ENCODE data around the gene OR10A3. TPM values are rescaled to one million over a fixed set of nuclear protein-coding genes. Genes with fewer than 3 reads are reported as not detected.

The OR10A3 gene
- total RNA-seq, 1 donor from 2014 or later: not detected

DNA sequence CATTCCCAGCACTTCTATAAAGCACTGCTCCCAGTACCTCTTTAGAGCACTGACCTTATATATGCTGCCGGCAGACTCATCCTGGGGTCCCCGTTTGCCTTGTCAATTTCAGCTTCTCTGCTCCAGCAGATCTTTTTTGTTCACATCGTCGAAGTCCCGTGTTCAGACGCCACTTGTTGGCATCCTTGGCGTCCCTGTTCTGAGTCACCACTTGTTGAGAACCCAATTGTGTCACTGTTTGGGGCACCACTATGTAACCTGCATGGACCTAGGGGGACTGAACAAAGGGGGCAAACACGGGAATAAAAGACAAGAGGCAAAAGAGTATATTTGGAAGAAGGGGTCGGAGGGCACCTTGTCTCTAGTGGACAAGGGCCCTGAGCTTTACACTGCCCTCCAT is 36.0 kb downstream of the OR10A3 start:
- ATAC-seq: peak; percentile 55
- peak overlapping the region; percentile 52 for H3K27ac ChIP-seq
- TF ChIP-seq, protein P1, sequence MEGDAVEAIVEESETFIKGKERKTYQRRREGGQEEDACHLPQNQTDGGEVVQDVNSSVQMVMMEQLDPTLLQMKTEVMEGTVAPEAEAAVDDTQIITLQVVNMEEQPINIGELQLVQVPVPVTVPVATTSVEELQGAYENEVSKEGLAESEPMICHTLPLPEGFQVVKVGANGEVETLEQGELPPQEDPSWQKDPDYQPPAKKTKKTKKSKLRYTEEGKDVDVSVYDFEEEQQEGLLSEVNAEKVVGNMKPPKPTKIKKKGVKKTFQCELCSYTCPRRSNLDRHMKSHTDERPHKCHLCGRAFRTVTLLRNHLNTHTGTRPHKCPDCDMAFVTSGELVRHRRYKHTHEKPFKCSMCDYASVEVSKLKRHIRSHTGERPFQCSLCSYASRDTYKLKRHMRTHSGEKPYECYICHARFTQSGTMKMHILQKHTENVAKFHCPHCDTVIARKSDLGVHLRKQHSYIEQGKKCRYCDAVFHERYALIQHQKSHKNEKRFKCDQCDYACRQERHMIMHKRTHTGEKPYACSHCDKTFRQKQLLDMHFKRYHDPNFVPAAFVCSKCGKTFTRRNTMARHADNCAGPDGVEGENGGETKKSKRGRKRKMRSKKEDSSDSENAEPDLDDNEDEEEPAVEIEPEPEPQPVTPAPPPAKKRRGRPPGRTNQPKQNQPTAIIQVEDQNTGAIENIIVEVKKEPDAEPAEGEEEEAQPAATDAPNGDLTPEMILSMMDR (IDR thresholded peaks at IDR 0.05): no peak
- H3K36me3 ChIP-seq: no peaks in the 10 kb centered on the region
- H3K27me3 ChIP-seq: no peaks in the 10 kb centered on the region
- intact Hi-C loops (cut with DNase I): no loop called here
- H3K9me3 ChIP-seq: no peaks in the 10 kb centered on the region
- DNase-seq: no peak
- no peaks in the 10 kb centered on the region for H3K4me1 ChIP-seq
- H3K4me3 ChIP-seq: peak overlapping the region; percentile 22

DNA sequence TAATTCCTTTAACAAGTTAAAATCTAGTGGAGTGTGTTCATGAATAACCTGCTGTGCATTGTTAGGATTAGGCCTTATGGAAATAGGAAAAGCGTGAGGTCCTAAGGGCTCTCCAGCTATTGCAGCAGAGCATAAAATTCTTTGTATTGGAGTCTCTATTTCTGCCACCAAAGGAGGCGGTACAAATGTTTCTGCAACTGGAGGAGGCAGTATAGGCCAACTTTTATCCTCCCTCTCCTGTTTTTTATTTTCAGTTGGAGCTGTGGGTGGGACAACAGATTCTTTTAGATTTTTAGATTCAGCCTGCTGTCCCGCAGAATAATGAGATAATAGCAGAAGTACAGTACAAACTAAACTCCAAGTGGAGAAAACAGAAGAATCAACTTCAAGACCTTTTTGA is 36.6 kb downstream of the OR10A3 start:
- H3K9me3 ChIP-seq: no peaks in the 10 kb centered on the region
- H3K27ac ChIP-seq: peak overlapping the region; percentile 52
- no peaks in the 10 kb centered on the region for H3K36me3 ChIP-seq
- TF ChIP-seq, protein P1 (IDR thresholded peaks at IDR 0.05): peak; percentile 29
- H3K27me3 ChIP-seq: no peaks in the 10 kb centered on the region
- ATAC-seq (peak; percentile 21), DNase-seq (no peak)
- intact Hi-C loops (cut with DNase I): no loop called here
- peak overlapping the region; percentile 22 for H3K4me3 ChIP-seq
- no peaks in the 10 kb centered on the region for H3K4me1 ChIP-seq

DNA sequence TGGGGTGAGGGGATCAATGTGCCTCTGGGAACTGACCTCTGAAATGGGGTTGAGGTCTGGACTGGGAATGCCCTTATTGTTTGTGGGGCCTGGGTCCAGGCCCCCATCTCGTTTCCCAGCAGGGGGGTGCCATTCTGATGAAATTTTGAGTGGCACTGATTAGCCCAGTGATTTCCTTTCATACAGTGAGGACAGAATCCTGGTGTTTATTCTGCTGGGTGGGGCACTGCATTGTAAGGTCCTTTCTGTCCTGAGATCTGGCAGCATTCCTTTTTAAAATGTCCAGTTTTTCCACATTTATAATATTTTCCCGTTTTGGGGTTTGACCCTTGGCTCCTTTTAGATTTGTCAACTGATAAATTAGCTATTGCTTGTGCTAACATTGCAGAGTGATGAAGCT is 37.6 kb downstream of the OR10A3 start:
- no peak for ATAC-seq
- DNase-seq: no peak
- Histone ChIP-seq H3K36me3 (no peaks in the 10 kb centered on the region), H3K27ac (no peak overlapping the region), H3K4me3 (peak overlapping the region; percentile 13), H3K27me3 (no peaks in the 10 kb centered on the region), H3K9me3 (no peaks in the 10 kb centered on the region), H3K4me1 (no peaks in the 10 kb centered on the region)
- intact Hi-C loops (cut with DNase I): no loop called here
- TF ChIP-seq, protein P1 (IDR thresholded peaks at IDR 0.05): no peak

DNA sequence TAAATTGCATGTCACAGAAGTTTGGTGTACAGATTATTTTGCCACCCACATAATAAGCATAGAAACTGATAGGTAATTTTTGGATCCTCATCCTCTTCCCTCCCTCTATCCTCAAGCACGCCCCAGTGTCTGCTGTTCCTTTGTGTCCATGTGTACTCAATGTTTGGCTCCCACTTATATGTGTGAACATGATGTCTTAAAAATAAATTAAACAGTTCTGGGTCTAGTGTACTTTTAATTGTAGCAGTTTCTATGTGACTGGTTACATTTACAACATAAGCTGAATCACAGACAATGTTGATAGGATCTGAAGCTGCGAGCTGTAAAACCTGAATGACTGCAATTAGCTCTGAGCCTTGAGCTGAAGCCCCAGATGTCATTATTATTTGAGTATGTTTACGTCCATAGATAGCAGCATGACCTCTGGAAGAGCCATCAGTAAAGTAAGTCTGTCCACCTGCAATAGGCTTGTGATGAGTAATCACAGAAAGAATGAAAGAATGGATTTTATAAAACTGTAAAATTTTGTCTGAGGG is 40.1 kb downstream of the OR10A3 start:
- Histone ChIP-seq H3K27me3 (no peaks in the 10 kb centered on the region), H3K9me3 (no peaks in the 10 kb centered on the region), H3K4me1 (no peaks in the 10 kb centered on the region), H3K4me3 (no peak overlapping the region), H3K36me3 (no peaks in the 10 kb centered on the region), H3K27ac (no peak overlapping the region)
- TF ChIP-seq, protein P1 (IDR thresholded peaks at IDR 0.05): no peak
- DNase-seq (no peak), ATAC-seq (no peak)
- intact Hi-C loops (cut with DNase I): no loop called here

DNA sequence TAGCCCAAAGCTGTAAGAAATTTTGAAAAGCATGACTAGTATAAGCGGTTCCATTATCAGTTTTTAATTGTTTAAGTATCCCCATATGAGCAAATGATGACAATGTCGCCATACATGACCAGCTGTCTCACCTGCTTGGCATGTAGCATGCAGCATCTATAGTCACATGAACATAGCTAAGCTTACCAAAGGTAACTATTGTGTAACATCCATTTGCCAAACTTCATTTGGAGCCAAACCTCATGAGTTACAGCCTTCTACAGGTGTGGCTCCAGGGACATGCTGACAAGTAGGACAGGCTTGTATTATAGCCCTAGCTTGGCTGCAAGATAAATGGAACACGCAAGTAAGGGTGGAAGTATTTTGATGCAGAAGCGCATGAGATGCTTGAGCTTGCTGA is 40.8 kb downstream of the OR10A3 start:
- Histone ChIP-seq H3K36me3 (no peaks in the 10 kb centered on the region), H3K4me3 (no peak overlapping the region), H3K27me3 (no peaks in the 10 kb centered on the region), H3K4me1 (no peaks in the 10 kb centered on the region), H3K9me3 (no peaks in the 10 kb centered on the region), H3K27ac (no peak overlapping the region)
- no peak for ATAC-seq
- TF ChIP-seq, protein P1 (IDR thresholded peaks at IDR 0.05): no peak
- DNase-seq: no peak
- intact Hi-C loops (cut with DNase I): no loop called here

DNA sequence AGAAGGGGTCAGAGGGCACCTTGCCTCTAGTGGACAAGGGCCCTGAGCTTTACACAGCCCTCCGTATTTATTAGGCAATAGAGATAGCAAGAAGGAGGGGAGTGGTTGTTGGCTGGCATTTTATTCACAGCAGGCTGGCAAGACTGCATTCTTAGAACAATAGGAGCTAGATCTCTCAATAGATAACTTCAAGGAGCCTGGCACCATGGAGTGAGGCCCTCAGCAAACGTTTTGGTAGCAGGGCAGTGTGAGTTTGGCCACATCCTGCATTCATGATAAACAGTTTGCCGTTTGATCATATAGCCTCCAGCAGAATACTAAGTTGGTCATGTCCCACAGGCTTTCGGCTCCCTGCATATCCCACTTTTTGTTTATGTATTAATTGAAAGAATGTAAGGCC is 42.1 kb downstream of the OR10A3 start:
- H3K9me3 ChIP-seq: no peaks in the 10 kb centered on the region
- ATAC-seq: no peak
- H3K4me1 ChIP-seq: no peaks in the 10 kb centered on the region
- no peak overlapping the region for H3K4me3 ChIP-seq
- TF ChIP-seq, protein P1 (IDR thresholded peaks at IDR 0.05): no peak
- H3K27ac ChIP-seq: no peak overlapping the region
- no peak for DNase-seq
- H3K36me3 ChIP-seq: no peaks in the 10 kb centered on the region
- intact Hi-C loops (cut with DNase I): loop anchor here (10.0 kb wide), 2 partner anchors 85 to 205 kb away; partner anchors contain the start of gene EIF3F
- no peaks in the 10 kb centered on the region for H3K27me3 ChIP-seq
